ENCODE data around the gene ADGRB3.

Gene ADGRB3

GRCh38 chr6:69155467-69155866 is 520.4 kb downstream of the ADGRB3 start:
- DNase-seq = no peak

- peak; percentile 9 for DNase-seq
These were observed 527.7 kb downstream of the ADGRB3 start for GRCh38 chr6:69162811-69163210.

- DNase-seq = no peak
These were observed 529.6 kb downstream of the ADGRB3 start for GRCh38 chr6:69164564-69165229.

GRCh38 chr6:69179681-69180080 is 544.6 kb downstream of the ADGRB3 start:
- no peak for DNase-seq

- DNase-seq = no peak
These were observed 545.4 kb downstream of the ADGRB3 start for GRCh38 chr6:69180361-69181067.

- no peak for DNase-seq
These were observed 546.9 kb downstream of the ADGRB3 start for GRCh38 chr6:69181964-69182363.

GRCh38 chr6:69185276-69185675 is 550.2 kb downstream of the ADGRB3 start:
- DNase-seq = no peak

GRCh38 chr6:69202768-69203167 is 567.7 kb downstream of the ADGRB3 start:
- DNase-seq = no peak

- DNase-seq = no peak
These were observed 581.0 kb downstream of the ADGRB3 start for GRCh38 chr6:69216127-69216526.

GRCh38 chr6:69217343-69217742 is 582.3 kb downstream of the ADGRB3 start:
- no peak for DNase-seq

GRCh38 chr6:69220375-69220774 is 585.3 kb downstream of the ADGRB3 start:
- no peak for DNase-seq

GRCh38 chr6:69232008-69232407 is 596.9 kb downstream of the ADGRB3 start:
- DNase-seq = no peak

- no peak for DNase-seq
These were observed 597.4 kb downstream of the ADGRB3 start for GRCh38 chr6:69232496-69232895.

GRCh38 chr6:69232911-69233448 is 597.9 kb downstream of the ADGRB3 start:
- DNase-seq = peak; percentile 68

- DNase-seq = no peak
These were observed 603.0 kb downstream of the ADGRB3 start for GRCh38 chr6:69238067-69238466.

- no peak for DNase-seq
These were observed 611.9 kb downstream of the ADGRB3 start for GRCh38 chr6:69246983-69247382.

GRCh38 chr6:69261010-69261409 is 625.9 kb downstream of the ADGRB3 start:
- no peak for DNase-seq

GRCh38 chr6:69263297-69263696 is 628.2 kb downstream of the ADGRB3 start:
- no peak for DNase-seq

- no peak for DNase-seq
These were observed 630.0 kb downstream of the ADGRB3 start for GRCh38 chr6:69265090-69265489.

- DNase-seq = no peak
These were observed 630.6 kb downstream of the ADGRB3 start for GRCh38 chr6:69265706-69266105.

- no peak for DNase-seq
These were observed 641.1 kb downstream of the ADGRB3 start for GRCh38 chr6:69276204-69276603.

GRCh38 chr6:69279805-69280204 is 644.7 kb downstream of the ADGRB3 start:
- no peak for DNase-seq

GRCh38 chr6:69280858-69281257 is 645.8 kb downstream of the ADGRB3 start:
- no peak for DNase-seq

GRCh38 chr6:69284176-69284730 is 649.2 kb downstream of the ADGRB3 start:
- DNase-seq = no peak
